NCI-H146 treated with DMSO at 0.1 percent for 48 hours (cell line): ENCODE measurements around the gene ZNF2.

Experiments
- DNase-seq: peaks from one replicate; lab custom pipeline; 2025; ENCODE audit not compliant: unreplicated experiment; lab: John Stamatoyannopoulos, UW

The ZNF2 gene

DNA sequence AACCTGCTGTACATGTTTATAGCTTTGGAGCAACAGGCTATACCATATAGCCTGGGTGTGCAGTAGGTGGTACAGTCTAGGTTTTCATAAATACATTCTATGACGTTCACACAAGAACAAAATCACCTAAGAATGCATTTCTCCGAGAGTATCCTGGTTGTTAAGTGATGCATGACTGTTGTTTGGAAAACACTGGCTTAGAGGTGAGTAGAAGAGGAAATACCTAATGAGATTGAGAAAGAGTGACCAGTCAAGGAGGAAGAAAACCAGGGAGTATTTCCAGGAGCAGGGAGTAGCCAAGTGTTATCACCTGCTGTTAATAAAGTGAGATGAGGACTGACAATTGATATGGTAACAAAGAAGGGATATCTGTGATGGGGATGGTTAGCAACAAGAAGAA lies 38.8 kb downstream of the ZNF2 start:
- no peak for DNase-seq

DNA sequence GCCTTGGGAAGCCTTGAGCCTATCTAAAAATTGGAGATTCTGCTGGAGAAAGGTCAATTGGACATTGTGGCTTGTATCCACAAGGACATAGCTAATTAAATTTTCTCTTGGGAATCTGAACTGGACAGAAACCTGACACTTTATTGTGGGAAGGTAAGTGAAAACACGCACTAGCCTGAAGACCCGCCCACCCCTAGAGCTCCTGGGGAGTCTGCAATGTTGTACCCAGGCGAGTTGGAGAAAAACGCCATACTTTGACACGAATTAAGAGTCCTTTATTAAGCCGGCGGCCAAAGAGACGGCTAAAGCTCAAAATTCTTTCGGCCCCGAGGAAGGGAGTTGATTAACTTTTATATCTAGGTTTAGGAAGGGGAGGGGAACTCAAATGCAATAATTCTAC lies 40.5 kb downstream of the ZNF2 start:
- peak; percentile 8 for DNase-seq

DNA sequence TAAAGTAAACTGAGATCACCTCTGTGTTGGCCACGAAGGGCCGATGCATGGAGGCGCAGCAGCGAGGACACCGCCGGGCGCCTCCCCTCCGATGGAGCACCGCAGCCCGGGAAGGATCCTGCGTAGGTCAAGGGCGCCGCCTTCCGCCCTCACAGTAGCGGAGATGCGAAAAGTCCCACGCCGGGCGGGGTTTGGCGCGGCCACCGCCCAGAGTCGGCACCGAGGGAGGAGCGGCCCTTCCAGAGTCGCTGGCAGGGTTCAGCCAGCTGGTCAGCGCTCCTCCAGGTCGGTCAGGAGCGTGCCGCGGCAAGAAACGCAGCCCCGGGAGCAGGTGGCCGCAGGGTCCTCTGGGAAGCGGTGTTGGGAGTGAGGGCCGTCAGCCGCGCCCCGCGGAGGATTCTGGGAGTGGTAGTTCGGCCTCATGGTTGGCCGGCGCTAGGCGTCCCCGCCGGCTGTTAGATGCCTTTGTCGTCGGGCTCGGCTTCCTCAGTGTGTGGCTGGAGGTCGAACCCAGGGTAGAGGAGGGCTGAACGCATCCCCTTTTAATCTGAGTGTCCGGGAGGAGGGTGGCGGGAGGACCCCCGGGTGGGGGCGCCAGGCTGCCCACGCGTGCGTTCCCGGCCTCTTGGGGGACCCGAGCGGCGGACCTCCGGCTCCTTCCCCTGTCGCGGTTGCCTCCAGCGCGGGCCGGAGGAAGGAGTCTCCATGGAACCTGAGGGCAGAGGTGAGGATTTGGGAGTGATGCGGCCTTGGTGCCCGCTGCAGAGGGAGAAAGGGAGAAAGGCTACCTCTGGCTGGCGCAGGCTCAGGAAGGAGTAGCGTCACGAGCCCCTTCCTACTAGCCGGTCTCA lies 41.7 kb downstream of the ZNF2 start, which contains the start of gene ZNF892:
TSS of gene ZNF892 (plus strand) at position 411 of the 851 bp plus-strand sequence. CDS start at position 706, 295 bp downstream.
- DNase-seq = peak; percentile 90

DNA sequence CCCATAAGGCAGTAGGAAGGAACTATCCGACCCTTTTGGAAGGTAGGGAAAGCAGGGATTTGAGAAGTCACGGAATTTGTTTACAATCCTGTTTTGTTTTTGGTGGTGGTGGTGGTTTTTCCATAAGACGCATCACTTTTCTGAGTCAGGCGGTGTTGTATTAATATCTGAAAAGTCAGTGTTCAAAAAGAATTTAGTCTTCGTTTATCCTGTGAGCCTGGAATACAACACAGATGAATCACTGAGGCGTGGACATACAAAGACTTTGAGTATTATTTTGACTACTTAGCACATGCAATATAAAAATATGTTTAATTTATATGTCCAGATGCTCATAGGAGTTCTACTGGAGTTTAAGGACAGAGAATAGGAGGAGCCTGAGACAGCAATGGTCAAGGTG lies 42.5 kb downstream of the ZNF2 start:
- no peak for DNase-seq

DNA sequence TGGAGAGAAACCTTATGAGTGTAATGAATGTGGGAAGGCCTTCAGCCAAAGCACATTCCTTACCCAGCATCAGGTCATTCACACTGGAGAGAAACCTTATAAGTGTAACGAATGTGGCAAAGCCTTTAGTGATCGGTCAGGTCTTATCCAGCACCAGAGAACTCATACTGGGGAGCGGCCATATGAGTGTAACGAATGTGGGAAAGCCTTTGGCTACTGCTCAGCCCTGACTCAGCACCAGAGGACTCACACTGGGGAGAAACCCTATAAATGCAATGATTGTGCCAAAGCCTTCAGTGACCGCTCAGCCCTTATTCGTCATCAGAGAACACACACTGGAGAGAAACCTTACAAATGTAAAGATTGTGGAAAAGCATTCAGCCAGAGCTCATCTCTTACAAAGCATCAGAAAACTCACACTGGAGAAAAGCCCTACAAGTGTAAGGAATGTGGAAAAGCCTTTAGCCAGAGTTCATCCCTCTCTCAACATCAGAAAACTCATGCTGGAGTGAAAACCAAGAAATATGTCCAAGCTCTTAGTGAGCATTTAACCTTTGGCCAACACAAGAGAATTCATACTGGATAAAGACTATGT lies 49.5 kb downstream of the ZNF2 start:
- DNase-seq = no peak

DNA sequence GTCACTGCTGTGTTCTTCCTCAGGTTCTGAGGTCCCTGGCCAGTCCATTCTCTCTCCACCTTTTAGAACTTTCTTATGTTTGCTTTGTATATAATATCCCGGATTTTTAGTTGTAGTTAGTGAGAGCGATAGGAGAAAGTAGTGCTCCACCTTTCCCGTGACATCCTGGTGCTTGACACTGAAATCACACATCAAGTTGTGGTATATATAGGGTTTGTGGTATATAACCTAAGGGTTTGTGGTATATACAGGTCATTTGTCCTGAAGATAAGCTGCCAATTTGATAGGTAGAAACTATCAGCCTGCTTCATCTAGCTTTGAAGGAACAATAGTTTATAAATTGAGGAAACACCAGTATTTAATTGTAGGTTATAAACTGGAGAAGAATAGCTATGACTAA lies 54.8 kb downstream of the ZNF2 start:
- no peak for DNase-seq

DNA sequence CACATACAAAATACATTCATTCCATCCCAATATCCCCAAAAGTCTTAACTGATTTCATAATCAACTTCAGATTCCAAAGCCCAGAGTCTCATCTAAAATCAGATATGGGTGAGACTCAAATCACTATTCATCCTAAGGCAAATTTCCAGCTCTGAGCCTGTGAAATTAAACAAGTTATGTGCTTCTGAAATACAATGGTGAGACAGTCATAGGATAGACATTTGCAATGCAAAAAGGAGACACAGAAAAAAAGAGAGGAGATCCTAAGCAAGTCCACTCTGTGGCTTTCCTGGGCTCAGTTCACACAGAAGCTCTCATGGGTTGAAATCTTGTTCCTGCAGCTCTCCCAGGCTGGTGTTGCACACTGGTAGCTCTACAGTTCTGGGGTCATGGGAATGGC lies 60.0 kb downstream of the ZNF2 start:
- DNase-seq = no peak

DNA sequence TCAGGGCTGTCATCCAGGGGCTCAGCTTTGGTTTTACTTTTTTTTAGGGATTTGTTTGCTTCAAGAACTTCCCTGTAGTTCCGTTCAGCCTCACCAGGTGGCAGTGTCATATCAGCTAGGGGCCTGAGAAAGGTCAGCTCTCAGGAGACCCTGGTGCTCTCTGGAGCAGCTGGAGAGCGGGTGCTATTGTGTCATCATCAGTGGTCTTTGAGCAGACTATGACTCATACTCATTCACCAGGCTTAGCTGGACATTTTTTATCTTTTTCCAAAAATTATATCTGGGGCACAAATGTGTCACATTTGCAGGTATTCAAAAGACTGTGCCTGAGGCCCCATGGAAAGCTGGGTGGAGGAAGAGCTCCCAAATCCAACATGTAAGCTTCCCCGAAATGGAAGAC lies 66.1 kb downstream of the ZNF2 start:
- DNase-seq = peak; percentile 42

DNA sequence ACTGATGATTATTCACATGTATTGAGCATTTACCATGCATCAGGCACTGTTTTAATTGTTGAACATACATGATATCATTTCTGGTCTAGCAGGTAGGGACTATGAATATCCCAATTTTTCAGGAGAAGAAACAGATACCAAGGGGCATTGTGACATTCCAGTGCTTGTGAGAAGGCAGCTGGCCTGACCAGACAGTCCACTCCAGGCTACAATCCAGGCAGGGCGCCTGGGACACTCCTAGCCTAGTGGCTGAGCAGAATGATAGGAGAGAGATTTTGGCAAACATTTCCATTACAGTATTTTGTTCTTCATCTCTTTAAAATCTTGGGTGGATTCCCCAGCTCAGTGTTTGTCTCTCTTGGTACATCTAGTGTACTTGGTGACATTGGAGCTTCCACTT lies 66.6 kb downstream of the ZNF2 start:
- DNase-seq = no peak
